Right renal pelvis (tissue), 4 donors: ENCODE measurements around the gene PFKFB4. TPM values are rescaled to one million over a fixed set of nuclear protein-coding genes. Genes with fewer than 3 reads are reported as not detected.

ENCODE experiments used
- DNase-seq, 4 donors: peaks; one replicate each; pipeline ENCODE4 v3.0.0-alpha.2; 2013; ENCODE audit warnings: low read depth in 4 of 4, low spot score in 3 of 4, missing footprints in 1 of 4
- polyA plus RNA-seq, 4 donors: library from polyadenylated mRNA; unstranded; fragments of 120-200 nt; gene quantifications; one replicate each; pipeline ENCODE4 v1.2.1, GENCODE V29; 2013; ENCODE audit not compliant: insufficient read length in 4 of 4

Gene PFKFB4
- 1 to 10 TPM; 3.9 to 5.4 (median 4.9) TPM for polyA plus RNA-seq

- DNase-seq, result peak; percentile 93 to 98 (median 97)
Measured at GRCh38 chr3:48556796-48557626, at the start of gene PFKFB4. Gene PFKFB4, minus strand, starts transcription at chr3:48556803. Its CDS starts 26 bp downstream, at chr3:48556777.

DNA sequence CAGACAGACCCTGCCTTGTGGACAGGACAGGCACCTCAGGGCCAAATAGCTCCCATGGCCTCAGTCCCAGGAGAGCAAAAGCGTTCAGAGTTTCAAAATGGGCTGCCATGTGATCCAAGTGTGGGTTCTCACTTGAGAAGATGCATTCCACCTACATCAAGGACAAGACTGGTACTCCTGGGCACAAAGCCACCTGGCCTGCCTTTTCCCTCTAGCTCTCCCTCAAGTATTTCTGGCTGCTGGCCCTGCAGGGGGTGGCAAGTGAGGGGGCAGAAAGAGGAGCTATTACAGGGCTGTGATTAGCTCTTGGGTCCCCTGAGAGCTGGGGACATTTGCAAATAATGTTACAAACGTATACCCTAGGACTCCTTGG is 45.0 kb upstream of the PFKFB4 start:
- DNase-seq, result no peak

- DNase-seq, result no peak
Measured at GRCh38 chr3:48600711-48601621, 44.4 kb upstream of the PFKFB4 start.

DNA sequence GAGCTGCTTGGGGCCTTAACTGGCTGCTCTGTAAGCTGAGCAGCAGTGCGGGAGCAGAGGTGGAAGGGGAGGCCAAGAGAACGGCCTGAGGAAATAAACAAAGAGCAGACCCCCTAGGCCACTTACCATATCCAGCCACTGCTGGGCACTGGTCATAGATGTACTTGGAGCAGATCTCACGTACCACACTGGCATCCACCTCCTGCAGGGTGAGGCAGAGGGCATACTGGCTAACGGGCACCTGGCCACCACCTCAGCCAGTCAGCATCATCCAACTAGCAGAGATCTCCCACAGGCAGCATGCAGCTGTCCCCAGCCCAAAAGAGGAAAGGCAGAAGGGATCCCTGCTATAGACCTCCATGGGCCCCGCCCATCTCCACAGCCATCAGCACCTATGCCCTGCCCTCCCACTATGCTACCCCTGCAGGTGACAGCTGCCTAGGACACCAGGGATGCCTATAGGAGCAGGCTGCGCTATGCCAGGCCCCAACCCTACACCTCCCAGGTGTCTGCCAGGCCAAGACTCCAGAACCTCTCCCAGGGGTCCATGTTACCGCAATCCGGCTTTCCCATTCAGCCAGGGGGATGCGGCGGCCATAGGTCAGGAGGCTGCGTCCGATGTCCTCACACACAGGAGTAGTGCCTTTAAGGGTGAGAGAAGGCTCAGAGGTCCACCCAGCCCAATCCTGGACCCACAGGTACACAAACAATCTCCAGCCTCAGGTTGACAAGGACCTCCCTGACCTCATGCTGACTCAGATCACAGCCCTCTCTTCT is 43.1 kb upstream of the PFKFB4 start:
- DNase-seq, result no peak

- DNase-seq, result no peak
Measured at GRCh38 chr3:48599077-48599501, 42.5 kb upstream of the PFKFB4 start.

- DNase-seq, result peak in 3 of 4 donors; percentile 68 to 81 (median 77)
Measured at GRCh38 chr3:48598323-48599076, 41.9 kb upstream of the PFKFB4 start.

DNA sequence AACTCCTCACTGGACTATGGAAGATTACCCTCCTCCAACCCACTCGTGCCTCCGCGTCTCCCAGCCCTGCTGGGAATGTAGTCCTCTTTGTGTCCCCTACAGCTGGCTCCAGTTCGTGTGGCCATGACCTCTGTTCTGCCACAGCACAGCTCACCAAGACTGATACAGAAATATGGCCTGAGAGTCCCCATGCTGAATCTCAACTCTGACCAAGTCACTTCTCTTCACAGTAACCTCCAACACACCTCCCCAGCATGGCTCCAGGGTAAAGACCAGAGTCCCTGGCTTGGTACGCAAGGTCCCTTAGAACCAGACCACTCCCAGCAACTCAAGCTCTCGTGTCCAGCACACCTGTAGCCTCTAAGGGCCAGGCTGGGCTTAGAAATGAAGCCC is 40.8 kb upstream of the PFKFB4 start:
- no peak for DNase-seq

DNA sequence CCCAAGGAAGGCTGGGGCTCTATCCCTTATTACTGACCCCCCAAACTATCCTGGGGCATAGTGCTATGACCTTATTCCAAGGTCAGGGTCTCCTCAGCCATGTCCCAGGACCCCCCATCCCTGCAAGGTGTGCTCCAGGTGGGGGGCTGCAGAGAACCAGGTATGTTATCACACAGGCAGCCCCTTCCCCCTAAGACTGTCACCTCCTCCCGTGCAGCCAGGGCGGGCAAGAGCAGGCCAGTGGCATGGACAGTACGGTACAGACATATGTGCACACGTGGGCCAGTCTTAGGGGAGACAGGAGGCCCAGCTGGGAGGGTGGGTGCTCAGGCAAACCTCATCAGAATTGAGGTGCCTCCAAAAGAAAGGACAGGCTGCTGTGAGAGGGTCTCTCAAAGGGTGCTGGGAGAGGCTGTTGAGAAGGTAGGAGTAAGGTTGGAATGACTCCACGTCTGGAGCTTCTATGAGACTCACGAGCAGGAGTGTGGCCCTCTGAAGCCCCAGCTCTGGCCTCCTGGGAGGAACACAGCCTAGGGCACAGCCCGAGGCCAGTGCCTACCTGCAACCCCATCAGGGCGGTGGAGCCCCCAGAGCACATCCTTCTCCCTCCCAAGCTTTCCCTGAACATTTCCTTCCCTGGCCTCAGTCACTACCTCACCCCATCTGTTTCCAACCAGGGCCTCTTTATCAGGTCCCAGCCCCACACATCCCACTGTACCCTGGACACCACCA is 40.2 kb upstream of the PFKFB4 start:
- DNase-seq, result no peak

DNA sequence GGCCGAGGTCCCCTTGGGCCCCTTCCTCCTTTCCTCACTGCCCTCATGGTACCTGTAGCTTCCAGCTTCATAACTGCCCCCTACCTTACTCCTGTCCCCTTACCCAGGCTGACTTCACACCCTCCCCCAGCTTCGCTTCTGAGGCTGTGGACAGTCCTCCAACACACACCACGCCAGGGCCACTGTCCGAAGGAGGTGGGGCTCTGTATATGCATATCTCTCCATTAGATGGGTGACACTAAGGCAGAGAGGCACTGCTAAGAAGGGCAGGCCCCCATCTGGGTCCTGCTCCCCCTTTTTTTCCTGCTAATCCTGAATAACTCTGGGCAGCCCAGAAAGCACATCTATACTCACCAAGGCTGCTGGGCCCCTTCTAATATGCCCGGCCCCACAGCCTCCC is 39.6 kb upstream of the PFKFB4 start:
- no peak for DNase-seq

DNA sequence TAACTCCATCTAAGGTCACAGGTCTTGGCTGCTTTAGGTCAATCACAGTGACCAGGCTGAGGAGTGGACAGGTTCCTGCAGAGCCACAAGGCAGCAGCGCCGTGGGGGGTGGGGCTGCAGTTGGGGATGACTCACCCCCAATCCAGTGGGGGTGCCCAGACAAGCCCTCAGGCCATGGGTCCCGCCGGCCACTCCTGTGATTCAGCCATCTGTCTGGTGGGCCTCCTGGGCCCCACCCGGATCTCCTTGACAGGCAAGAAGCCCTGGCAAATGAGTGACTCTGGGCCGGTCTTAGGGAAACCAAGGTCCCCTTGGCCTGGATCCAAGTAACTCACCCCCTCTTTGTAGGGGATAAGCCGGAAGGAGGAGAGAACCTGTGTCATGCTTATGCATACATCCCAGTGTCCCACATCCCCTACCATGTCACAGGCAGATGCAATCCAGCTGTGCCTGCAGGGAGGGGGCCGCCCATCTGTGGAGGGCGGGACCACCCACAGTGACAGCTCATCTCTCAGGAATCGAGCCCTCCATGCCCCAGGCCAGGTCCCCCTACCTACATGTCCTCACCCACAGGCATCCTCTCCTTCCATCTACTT is 39.0 kb upstream of the PFKFB4 start:
- no peak for DNase-seq

GRCh38 chr3:48595075-48595525 is 38.5 kb upstream of the PFKFB4 start, which contains the start of gene COL7A1:
Gene COL7A1, minus strand, starts transcription at chr3:48595329. Its CDS starts 170 bp downstream, at chr3:48595159.
- no peak for DNase-seq

- no peak for DNase-seq
Measured at GRCh38 chr3:48594417-48595049, 37.9 kb upstream of the PFKFB4 start.

DNA sequence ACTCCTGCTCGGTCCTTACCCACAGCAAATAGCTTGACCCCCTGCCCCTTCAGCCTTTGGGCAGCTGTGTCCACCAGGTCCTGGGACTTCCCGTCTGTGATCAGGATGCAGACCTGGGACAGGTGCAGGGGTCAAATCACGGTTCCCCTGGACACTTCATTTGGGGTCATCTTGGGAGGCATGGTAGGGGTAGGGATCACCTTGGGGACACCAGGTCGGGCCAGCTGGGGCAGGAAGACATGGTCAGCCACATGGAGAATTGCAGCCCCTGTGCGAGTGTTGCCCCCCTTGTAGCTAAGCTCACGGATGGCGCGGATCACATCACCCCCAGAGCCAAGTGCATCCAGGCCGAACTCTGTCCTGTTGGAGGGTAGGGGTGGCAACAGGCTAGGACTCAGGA is 36.7 kb upstream of the PFKFB4 start:
- no peak for DNase-seq

- no peak for DNase-seq
Measured at GRCh38 chr3:48592519-48593087, 36.0 kb upstream of the PFKFB4 start.

DNA sequence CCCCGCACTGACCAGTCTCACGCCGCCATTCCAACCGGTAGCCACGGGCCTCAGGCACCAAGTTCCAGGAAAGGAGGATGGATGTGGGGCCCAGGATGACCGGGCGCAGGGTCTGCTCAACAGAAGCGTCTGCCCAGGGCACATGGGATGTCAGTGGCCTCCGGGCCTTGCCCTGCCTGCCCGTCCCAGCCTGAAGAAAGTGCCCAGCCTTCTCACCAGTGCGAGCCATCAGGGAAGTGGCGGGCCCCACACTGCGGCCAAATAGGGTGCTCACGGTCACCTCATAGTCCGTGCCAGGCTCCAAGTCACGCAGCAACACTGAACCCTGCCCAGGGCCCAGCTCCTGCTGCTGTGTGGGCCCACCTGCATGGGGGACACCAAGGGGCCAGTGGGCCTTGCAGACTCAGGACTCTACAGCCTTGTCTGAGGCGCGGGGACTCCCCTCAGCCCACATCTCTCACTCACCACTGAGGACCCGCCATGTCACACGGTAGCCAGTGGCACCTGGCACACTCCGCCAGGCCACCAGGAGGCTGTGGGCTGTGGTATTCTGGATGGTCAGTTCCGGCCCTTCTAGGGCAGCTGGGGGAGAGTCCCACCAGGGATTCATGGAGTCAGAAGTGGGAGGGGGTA is 35.4 kb upstream of the PFKFB4 start:
- DNase-seq, result no peak

- DNase-seq, result no peak
Measured at GRCh38 chr3:48591436-48591835, 34.8 kb upstream of the PFKFB4 start.

DNA sequence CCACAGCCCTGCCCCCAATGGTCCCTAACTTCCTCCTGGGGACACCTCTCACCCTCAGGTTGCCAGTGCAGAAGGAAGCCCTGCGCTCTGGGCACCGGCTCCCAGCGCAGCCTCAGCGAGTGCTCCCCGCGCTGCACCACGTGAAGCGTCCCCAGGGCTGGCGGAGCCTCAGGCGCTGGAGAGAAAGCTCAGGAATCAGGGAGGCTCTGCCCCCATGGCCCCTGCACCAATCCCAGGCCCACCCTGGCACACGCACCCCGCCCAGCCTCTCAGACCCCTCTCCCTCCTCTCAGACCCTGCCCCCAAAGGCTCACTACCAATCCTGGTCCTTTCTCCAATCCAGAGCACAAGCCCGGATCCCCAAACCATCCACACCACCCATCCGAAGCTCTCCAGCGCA is 31.6 kb upstream of the PFKFB4 start:
- no peak for DNase-seq
